Omental fat pad (tissue), 4 donors: ENCODE results near the gene ARMC3. TPM values are rescaled to one million over a fixed set of nuclear protein-coding genes. Genes with fewer than 3 reads are reported as not detected.

Experiments used
- ATAC-seq: fragments of 150-250 bp; one replicate; pipeline ENCODE4 v1.9.1; 2016; ENCODE audit warnings: mild to moderate bottlenecking, moderate library complexity; ENCODE audit not compliant: low FRiP score
- DNase-seq: peaks from one replicate; pipeline ENCODE4 v3.0.0-alpha.2; 2019; ENCODE audit warnings: low spot score
- CTCF ChIP-seq, 3 donors: fragments of 450-650 bp; IDR thresholded peaks; one replicate each; pipeline ENCODE4 v1.5.1; 2016 to 2017; ENCODE audit warnings: antibody characterized with exemption in 3 of 3, mild to moderate bottlenecking in 3 of 3, moderate library complexity in 2 of 3
- total RNA-seq, 4 donors: library from RNA; depleted of rRNA; stranded (reverse); fragments of >200 nt; gene quantifications; one replicate each; pipeline ENCODE4 v1.1.0, GENCODE V29; 2016

ARMC3 gene
- total RNA-seq, 4 donors from 2014 or later: not detected

- DNase-seq: no peak
- no peak for TF ChIP-seq CTCF (IDR thresholded peaks at IDR 0.05)
- peak; percentile 64 for ATAC-seq
Observed at GRCh38 chr10:23053036-23053435, 125.2 kb downstream of the ARMC3 start.

GRCh38 chr10:23055424-23056185, 127.8 kb downstream of the ARMC3 start:
- ATAC-seq: no peak
- TF ChIP-seq CTCF (IDR thresholded peaks at IDR 0.05): no peak
- DNase-seq: no peak

GRCh38 chr10:23056186-23056579, 128.3 kb downstream of the ARMC3 start:
- no peak for ATAC-seq
- DNase-seq: no peak
- no peak for TF ChIP-seq CTCF (IDR thresholded peaks at IDR 0.05)

GRCh38 chr10:23058366-23058765, 130.5 kb downstream of the ARMC3 start:
- no peak for ATAC-seq
- DNase-seq: no peak
- TF ChIP-seq CTCF (IDR thresholded peaks at IDR 0.05): no peak

GRCh38 chr10:23060918-23061317, 133.1 kb downstream of the ARMC3 start:
- no peak for DNase-seq
- no peak for TF ChIP-seq CTCF (IDR thresholded peaks at IDR 0.05)
- no peak for ATAC-seq

- ATAC-seq (peak; percentile 73), DNase-seq (no peak)
- no peak for TF ChIP-seq CTCF (IDR thresholded peaks at IDR 0.05)
Observed at GRCh38 chr10:23063045-23063972, 135.5 kb downstream of the ARMC3 start.
